SU-DHL-6 (cell line): ENCODE data around the gene NPAT.

ENCODE experiments used
- CTCF ChIP-seq: fragments of 200-600 bp; sonication (generic); IDR thresholded peaks from one replicate; pipeline ENCODE4 v1.5.1; 2017; ENCODE audit warnings: antibody characterized with exemption, mild to moderate bottlenecking, low read length, moderate library complexity; ENCODE audit not compliant: insufficient read depth, poor library complexity, severe bottlenecking
- EZH2phosphoT487 ChIP-seq: fragments of 200-600 bp; sonication (generic), shearing (Covaris generic); conservative IDR thresholded peaks from 2 replicates; pipeline ENCODE4 v1.6.1; 2018; ENCODE audit warnings: mild to moderate bottlenecking, antibody characterized with exemption, low read length, moderate library complexity, mixed read lengths

DNA sequence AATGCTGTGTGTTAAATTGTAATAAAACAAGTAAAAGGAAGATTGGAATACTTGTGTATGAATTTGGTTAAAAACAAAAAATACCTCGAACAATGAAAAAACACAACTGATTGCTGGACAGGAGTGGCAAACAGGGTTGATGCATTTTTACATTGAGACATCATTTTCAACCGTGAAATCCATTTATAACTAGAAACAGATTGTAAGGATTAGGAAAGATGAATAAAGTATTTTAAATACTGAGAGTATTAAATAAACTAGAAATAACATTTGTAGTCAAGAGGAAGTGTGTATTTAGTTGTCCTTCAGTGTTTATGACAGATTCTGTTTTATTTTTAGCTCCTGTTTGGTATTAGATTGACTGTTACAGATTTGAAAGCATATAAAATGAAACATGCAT lies 5.8 kb upstream of the NPAT start:
- no peak for TF ChIP-seq CTCF
- no peak for TF ChIP-seq EZH2phosphoT487
